SKM-1 treated with dmso at 0.1 percent for 144 hours (cell line): Measurements from ENCODE around the gene COL19A1.

ENCODE experiments used
- DNase-seq: peaks from one replicate; lab custom pipeline; 2025; ENCODE audit not compliant: unreplicated experiment; lab: John Stamatoyannopoulos, UW

Gene COL19A1

GRCh38 chr6:70119218-70119835, 253.0 kb downstream of the COL19A1 start:
- DNase-seq = no peak

GRCh38 chr6:70124443-70124842, 258.1 kb downstream of the COL19A1 start:
- no peak for DNase-seq

- no peak for DNase-seq
Observed at GRCh38 chr6:70124882-70125545, 258.7 kb downstream of the COL19A1 start.

- no peak for DNase-seq
Observed at GRCh38 chr6:70125602-70126001, 259.2 kb downstream of the COL19A1 start.

- no peak for DNase-seq
Observed at GRCh38 chr6:70129341-70129740, 263.0 kb downstream of the COL19A1 start.

GRCh38 chr6:70130865-70131264, 264.5 kb downstream of the COL19A1 start:
- DNase-seq = no peak

- DNase-seq = no peak
Observed at GRCh38 chr6:70131528-70131927, 265.2 kb downstream of the COL19A1 start.

- DNase-seq = no peak
Observed at GRCh38 chr6:70133246-70133645, 266.9 kb downstream of the COL19A1 start.

- DNase-seq = no peak
Observed at GRCh38 chr6:70134542-70134941, 268.2 kb downstream of the COL19A1 start.

- DNase-seq = no peak
Observed at GRCh38 chr6:70135219-70136160, 269.1 kb downstream of the COL19A1 start.

GRCh38 chr6:70136996-70137395, 270.6 kb downstream of the COL19A1 start:
- no peak for DNase-seq

- no peak for DNase-seq
Observed at GRCh38 chr6:70140496-70140895, 274.1 kb downstream of the COL19A1 start.

- DNase-seq = no peak
Observed at GRCh38 chr6:70142034-70142433, 275.7 kb downstream of the COL19A1 start.

GRCh38 chr6:70145178-70145577, 278.8 kb downstream of the COL19A1 start:
- no peak for DNase-seq

- DNase-seq = no peak
Observed at GRCh38 chr6:70149209-70149788, 282.9 kb downstream of the COL19A1 start.

GRCh38 chr6:70150521-70150920, 284.2 kb downstream of the COL19A1 start:
- no peak for DNase-seq

- no peak for DNase-seq
Observed at GRCh38 chr6:70151616-70152015, 285.3 kb downstream of the COL19A1 start.

GRCh38 chr6:70152786-70153185, 286.4 kb downstream of the COL19A1 start:
- no peak for DNase-seq

- DNase-seq = no peak
Observed at GRCh38 chr6:70157086-70157485, 290.7 kb downstream of the COL19A1 start.

GRCh38 chr6:70160276-70160675, 293.9 kb downstream of the COL19A1 start:
- DNase-seq = no peak

- DNase-seq = no peak
Observed at GRCh38 chr6:70162972-70163371, 296.6 kb downstream of the COL19A1 start.
